H1 (cell line): ENCODE data around the gene INTS6. TPM values are rescaled to one million over a fixed set of nuclear protein-coding genes. Genes with fewer than 3 reads are reported as not detected.

ENCODE experiments used
- CTCF ChIA-PET: fragments of 300-600 bp; sonication (Branson Sonifier 250); formaldehyde crosslinking; loops from one replicate; lab custom pipeline; 2021; ENCODE audit not compliant: partially characterized antibody; lab: Charles Lee
- POLR2A ChIA-PET: fragments of 300-600 bp; sonication (Branson Sonifier 250); formaldehyde crosslinking; loops from one replicate; lab custom pipeline; 2021; ENCODE audit warnings: inconsistent platforms; ENCODE audit not compliant: partially characterized antibody; lab: Charles Lee
- DNase-seq, 2 experiments: peaks; one replicate each; pipeline versions ENCODE4 v3.0.0 to v3.0.0-alpha.2; 2010 to 2022; ENCODE audit warnings: low spot score in 2 of 2, low read depth in 1 of 2, mixed read lengths in 1 of 2
- FAIRE-seq: peaks from 2 replicates; lab custom pipeline; 2011; peaks lifted over from hg19 to GRCh38; lab: Jason Lieb, UNC
- H2AFZ ChIP-seq: 2 replicates; pipeline ENCODE4 v1.8.1; 2012; ENCODE audit warnings: low read length, inconsistent platforms
- H2AK5ac ChIP-seq: 2 replicates; pipeline ENCODE4 v1.6.1; 2013; ENCODE audit warnings: low read depth, low read length
- H2BK120ac ChIP-seq: replicated peaks from 2 replicates; pipeline ENCODE3; 2013; ENCODE audit warnings: low read depth, low read length, inconsistent platforms
- H2BK12ac ChIP-seq: 2 replicates; pipeline ENCODE4 v1.6.1; 2013; ENCODE audit warnings: low read depth, low read length
- H2BK15ac ChIP-seq: 2 replicates; pipeline ENCODE4 v1.6.1; 2013; ENCODE audit warnings: low read length
- H2BK20ac ChIP-seq: 2 replicates; pipeline ENCODE4 v1.6.1; 2013; ENCODE audit warnings: low read length
- H2BK5ac ChIP-seq: 2 replicates; pipeline ENCODE4 v1.6.1; 2013; ENCODE audit warnings: low read depth, low read length
- H3K14ac ChIP-seq: 2 replicates; pipeline ENCODE4 v1.6.1; 2013; ENCODE audit warnings: inconsistent platforms; ENCODE audit not compliant: insufficient read length
- H3K18ac ChIP-seq: 2 replicates; pipeline ENCODE4 v1.6.1; 2013; ENCODE audit warnings: low read length; ENCODE audit errors: extremely low read depth
- H3K23ac ChIP-seq: 2 replicates; pipeline ENCODE4 v1.6.1; 2013; ENCODE audit warnings: inconsistent platforms; ENCODE audit not compliant: insufficient read length
- H3K23me2 ChIP-seq: 2 replicates; pipeline ENCODE4 v1.6.1; 2013; ENCODE audit warnings: low read depth, low read length
- H3K27ac ChIP-seq: 2 replicates; pipeline ENCODE4 v1.6.1; 2011; ENCODE audit warnings: low read depth, low read length, inconsistent platforms
- H3K27me3 ChIP-seq, 4 experiments: replicated peaks in 1 of 4; 1 replicate in 1 of 4; 2 replicates in 3 of 4; pipeline versions ENCODE4 v1.6.1 to v1.8.1; 2011 to 2013; ENCODE audit warnings: low read length in 3 of 4, mild to moderate bottlenecking in 3 of 4, inconsistent platforms in 2 of 4, mixed read lengths in 2 of 4, moderate library complexity in 1 of 4; ENCODE audit not compliant: control insufficient read depth in 3 of 4, insufficient read depth in 3 of 4; ENCODE audit errors: extremely low read depth in 1 of 4
- H3K36me3 ChIP-seq, 4 experiments: 2 replicates each; pipeline versions ENCODE4 v1.6.1 to v1.8.1; 2011 to 2013; ENCODE audit warnings: mild to moderate bottlenecking in 4 of 4, low read length in 3 of 4, moderate library complexity in 2 of 4, control low read depth in 1 of 4, inconsistent platforms in 1 of 4; ENCODE audit not compliant: insufficient read depth in 4 of 4, control insufficient read depth in 2 of 4
- H3K4ac ChIP-seq: replicated peaks from 2 replicates; pipeline ENCODE3; 2013; ENCODE audit warnings: low read length, low read depth, mixed read lengths, inconsistent platforms; ENCODE audit not compliant: insufficient read length
- H3K4me1 ChIP-seq, 4 experiments: replicated peaks in 1 of 4; 1 replicate in 1 of 4; 2 replicates in 3 of 4; pipeline versions ENCODE4 v1.6.1 to v1.8.1; 2011 to 2013; ENCODE audit warnings: low read length in 3 of 4, inconsistent platforms in 2 of 4, mixed read lengths in 1 of 4; ENCODE audit not compliant: insufficient read depth in 4 of 4, control insufficient read depth in 3 of 4
- H3K4me2 ChIP-seq, 2 experiments: 2 replicates each; pipeline versions ENCODE4 v1.6.1 to v1.8.1; 2011 to 2013; ENCODE audit warnings: low read depth in 2 of 2, low read length in 2 of 2, control low read depth in 1 of 2, inconsistent platforms in 1 of 2, mild to moderate bottlenecking in 1 of 2; ENCODE audit not compliant: insufficient read depth in 1 of 2
- H3K4me3 ChIP-seq, 4 experiments: fragments of 200-600, 300-600 bp in 1 of 4; sonication (generic), shearing (Covaris generic), sonication (Bioruptor Twin) in 1 of 4; 2 replicates each; pipeline versions ENCODE4 v1.5.1 to v1.8.1; 2011 to 2016; ENCODE audit warnings: low read length in 4 of 4, low read depth in 3 of 4, control low read depth in 2 of 4, inconsistent platforms in 2 of 4, mild to moderate bottlenecking in 2 of 4, mixed read lengths in 1 of 4, moderate library complexity in 1 of 4; ENCODE audit not compliant: insufficient read depth in 2 of 4; ENCODE audit errors: extremely low read depth in 1 of 4
- H3K56ac ChIP-seq: replicated peaks from 2 replicates; pipeline ENCODE3; 2013; ENCODE audit warnings: low read depth, mild to moderate bottlenecking, mixed read lengths, low read length, inconsistent platforms; ENCODE audit not compliant: insufficient read length
- H3K79me1 ChIP-seq: 2 replicates; pipeline ENCODE4 v1.6.1; 2013; ENCODE audit warnings: low read depth, low read length, control low read depth
- H3K79me2 ChIP-seq, 2 experiments: 2 replicates each; pipeline versions ENCODE4 v1.6.1 to v1.8.1; 2012 to 2013; ENCODE audit warnings: low read length in 2 of 2, mild to moderate bottlenecking in 2 of 2, inconsistent platforms in 1 of 2; ENCODE audit not compliant: insufficient read depth in 2 of 2, control insufficient read depth in 1 of 2
- H3K9ac ChIP-seq, 4 experiments: replicated peaks in 1 of 4; 1 replicate in 1 of 4; 2 replicates in 3 of 4; pipeline versions ENCODE4 v1.6.1 to v1.8.1; 2011 to 2013; ENCODE audit warnings: low read depth in 3 of 4, low read length in 3 of 4, control low read depth in 2 of 4, mild to moderate bottlenecking in 2 of 4, moderate library complexity in 2 of 4, inconsistent platforms in 1 of 4; ENCODE audit errors: extremely low read depth in 1 of 4
- H3K9me3 ChIP-seq, 2 experiments: 2 replicates each; pipeline versions ENCODE4 v1.6.1 to v1.8.1; 2012 to 2013; ENCODE audit warnings: mild to moderate bottlenecking in 2 of 2, moderate library complexity in 2 of 2, control low read depth in 1 of 2, inconsistent platforms in 1 of 2, low read depth in 1 of 2, low read length in 1 of 2, mixed read lengths in 1 of 2; ENCODE audit not compliant: insufficient read depth in 2 of 2
- H4K20me1 ChIP-seq, 2 experiments: replicated peaks in 1 of 2; 2 replicates each; pipeline versions ENCODE3 to v1.8.1; 2011 to 2013; ENCODE audit warnings: inconsistent platforms in 2 of 2, low read length in 2 of 2, mild to moderate bottlenecking in 1 of 2; ENCODE audit not compliant: insufficient read depth in 2 of 2, control insufficient read depth in 1 of 2
- H4K5ac ChIP-seq: 2 replicates; pipeline ENCODE4 v1.6.1; 2013; ENCODE audit warnings: low read length, low read depth, mixed read lengths, inconsistent platforms; ENCODE audit not compliant: insufficient read length
- H4K8ac ChIP-seq: 2 replicates; pipeline ENCODE4 v1.8.0; 2013; ENCODE audit warnings: mild to moderate bottlenecking, moderate library complexity, low read length, inconsistent platforms; ENCODE audit not compliant: insufficient read depth; ENCODE audit errors: extremely low read depth
- H4K91ac ChIP-seq: replicated peaks from 2 replicates; pipeline ENCODE3; 2013; ENCODE audit warnings: low read length, mixed read lengths, inconsistent platforms; ENCODE audit not compliant: insufficient read length
- ASH2L ChIP-seq: fragments of 200-600, 300-600 bp; sonication (generic); IDR thresholded peaks from one replicate; pipeline ENCODE4 v1.7.1; 2017; ENCODE audit warnings: low read length
- CBX8 ChIP-seq: fragments of 300-800, 300-1000 bp; sonication (generic); IDR thresholded peaks from 2 replicates; pipeline ENCODE4 v1.7.1; 2016; ENCODE audit warnings: low read depth, low read length, borderline replicate concordance
- CREB1 ChIP-seq: IDR thresholded peaks from 2 replicates; pipeline ENCODE4 v1.6.1; 2012; ENCODE audit warnings: inconsistent platforms
- CTBP2 ChIP-seq: IDR thresholded peaks from 2 replicates; pipeline ENCODE4 v1.7.0; 2011; ENCODE audit warnings: borderline replicate concordance, mild to moderate bottlenecking, moderate library complexity, mixed read lengths, low read length; ENCODE audit not compliant: insufficient read depth, insufficient read length
- EZH2 ChIP-seq: fragments of 200-600 bp; sonication (generic); IDR thresholded peaks from 2 replicates; pipeline ENCODE4 v1.7.1; 2012; ENCODE audit warnings: low read depth, mild to moderate bottlenecking, moderate library complexity, low read length, inconsistent platforms; ENCODE audit not compliant: severe bottlenecking
- GABPA ChIP-seq: IDR thresholded peaks from 2 replicates; pipeline ENCODE4 v1.6.1; 2011; ENCODE audit warnings: mild to moderate bottlenecking, low read length, moderate library complexity, borderline replicate concordance; ENCODE audit not compliant: insufficient read depth
- JUN ChIP-seq: IDR thresholded peaks from 2 replicates; pipeline ENCODE4 v1.6.1; 2011; ENCODE audit warnings: low read depth, mild to moderate bottlenecking, improper control_type of control experiment, low read length
- MAX ChIP-seq: IDR thresholded peaks from 2 replicates; pipeline ENCODE4 v1.6.1; 2012; ENCODE audit warnings: inconsistent platforms
- POLR2A ChIP-seq, 2 experiments: IDR thresholded peaks; 1 replicate in 1 of 2; 2 replicates in 1 of 2; pipeline ENCODE4 v1.6.1; 2011; ENCODE audit warnings: low read depth in 2 of 2, low read length in 2 of 2, mild to moderate bottlenecking in 2 of 2; ENCODE audit errors: control extremely low read depth in 1 of 2
- RXRA ChIP-seq: IDR thresholded peaks from 2 replicates; pipeline ENCODE4 v1.6.1; 2011; ENCODE audit warnings: low read depth, mild to moderate bottlenecking, low read length, moderate library complexity; ENCODE audit not compliant: insufficient read depth
- SIN3A ChIP-seq, 2 experiments: IDR thresholded peaks in 1 of 2; conservative IDR thresholded peaks in 1 of 2; 2 replicates each; pipeline ENCODE4 v1.6.1; 2011 to 2012; ENCODE audit warnings: low read length in 2 of 2, improper control_type of control experiment in 1 of 2, low read depth in 1 of 2, mild to moderate bottlenecking in 1 of 2
- SIX5 ChIP-seq: IDR thresholded peaks from 2 replicates; pipeline ENCODE4 v1.6.1; 2011; ENCODE audit warnings: mild to moderate bottlenecking, low read depth, low read length
- TEAD4 ChIP-seq: IDR thresholded peaks from 2 replicates; pipeline ENCODE4 v1.6.1; 2012; ENCODE audit warnings: low read depth, low read length, inconsistent platforms, mixed read lengths
- YY1 ChIP-seq: IDR thresholded peaks from 2 replicates; pipeline ENCODE4 v1.6.1; 2011; ENCODE audit warnings: low read depth, mild to moderate bottlenecking, low read length
- polyA plus RNA-seq, 7 experiments: library from polyadenylated mRNA; depleted of rRNA in 3 of 7; stranded (reverse) in 5 of 7; unstranded in 2 of 7; fragments of >200 nt in 5 of 7; fragments of 200-250 nt in 2 of 7; gene quantifications; 1 replicate in 5 of 7; 2 replicates in 1 of 7; 4 replicates in 1 of 7; pipeline versions ENCODE4 v1.2.1 to v1.2.3, GENCODE V29; 2011 to 2013; ENCODE audit warnings: missing spikeins in 2 of 7, mixed read lengths in 2 of 7
- total RNA-seq: library from RNA; stranded (reverse); fragmentation: NEBNext Ultra II Directional; extraction: Animal tissue kit (Norgen Biotek cat#: 25700); gene quantifications from 2 replicates; pipeline ENCODE4 v1.2.1, GENCODE V29; 2021
- TF ChIP-seq, protein P1 (sequence below): IDR thresholded peaks from 2 replicates; pipeline ENCODE4 v1.6.1; 2012; ENCODE audit warnings: inconsistent platforms

INTS6 gene
- total and polyA plus RNA-seq, 2 of the 8 experiments (the other 6 are each of a cell fraction or from before 2014, with no cell fraction given): 12.6 to 42.8 TPM

- ChIA-PET POLR2A (interaction anchor here (0.6 kb wide), 1 partner anchor 214 kb away, joined by 3 read pairs; no protein-coding TSS in a partner anchor), CTCF (no interaction called here)
- H3K4me2 ChIP-seq: no peak overlapping the region
- no peak overlapping the region for H2AFZ ChIP-seq
- no peak overlapping the region for H3K4ac ChIP-seq
- H3K14ac ChIP-seq: no peak overlapping the region
- no peak overlapping the region for H2BK20ac ChIP-seq
- no peak overlapping the region for H2AK5ac ChIP-seq
- H3K18ac ChIP-seq: no peak overlapping the region
- H3K4me3 ChIP-seq: no peak overlapping the region
- TF ChIP-seq POLR2A (IDR thresholded peaks at IDR 0.05; ENCODE audit: control extremely low read depth in 1 of 2, low read depth in 2 of 2, low read length in 2 of 2) (no peak), TEAD4 (no peak), MAX (no peak), YY1 (no peak), EZH2 (no peak), SIN3A (conservative IDR thresholded peaks at IDR 0.05 in 1 of 2, IDR thresholded peaks at IDR 0.05 in 1 of 2; ENCODE audit: low read depth in 1 of 2, low read length in 2 of 2) (no peak), CTBP2 (no peak), RXRA (no peak), CBX8 (no peak), SIX5 (no peak), JUN (no peak), GABPA (no peak), ASH2L (no peak), CREB1 (no peak)
- TF ChIP-seq, protein P1, sequence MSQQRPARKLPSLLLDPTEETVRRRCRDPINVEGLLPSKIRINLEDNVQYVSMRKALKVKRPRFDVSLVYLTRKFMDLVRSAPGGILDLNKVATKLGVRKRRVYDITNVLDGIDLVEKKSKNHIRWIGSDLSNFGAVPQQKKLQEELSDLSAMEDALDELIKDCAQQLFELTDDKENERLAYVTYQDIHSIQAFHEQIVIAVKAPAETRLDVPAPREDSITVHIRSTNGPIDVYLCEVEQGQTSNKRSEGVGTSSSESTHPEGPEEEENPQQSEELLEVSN: no peak
- no peaks in the 10 kb centered on the region for H3K27me3 ChIP-seq
- H3K9ac ChIP-seq: no peak overlapping the region
- H4K91ac ChIP-seq: no peak overlapping the region
- no peak overlapping the region for H2BK120ac ChIP-seq
- no peak overlapping the region for H4K8ac ChIP-seq
- H3K23ac ChIP-seq: no peak overlapping the region
- no peak overlapping the region for H3K56ac ChIP-seq
- no peaks in the 10 kb centered on the region for H3K23me2 ChIP-seq
- no peaks in the 10 kb centered on the region for H3K9me3 ChIP-seq
- H2BK5ac ChIP-seq: no peak overlapping the region
- FAIRE-seq (no peak), DNase-seq (no peak)
- no peaks in the 10 kb centered on the region for H3K79me2 ChIP-seq
- H4K5ac ChIP-seq: no peak overlapping the region
- H4K20me1 ChIP-seq: no peaks in the 10 kb centered on the region
- H3K36me3 ChIP-seq: no peaks in the 10 kb centered on the region
- H2BK12ac ChIP-seq: no peak overlapping the region
- no peak overlapping the region for H3K27ac ChIP-seq
- H3K4me1 ChIP-seq: no peaks in the 10 kb centered on the region
- H2BK15ac ChIP-seq: no peak overlapping the region
- no peaks in the 10 kb centered on the region for H3K79me1 ChIP-seq
These were observed 49.4 kb upstream of the INTS6 start for GRCh38 chr13:51502153-51502651.
